IMR-90 (cell line): Measurements from ENCODE around the gene KRT86. TPM values are rescaled to one million over a fixed set of nuclear protein-coding genes. Genes with fewer than 3 reads are reported as not detected.

ENCODE experiments used
- ATAC-seq: fragments of 200-7000 bp; cut with Tn5 transposase; 2 replicates; pipeline ENCODE4 v1.9.1; 2020; ENCODE audit warnings: low read depth, mild to moderate bottlenecking, moderate library complexity
- BruUV-seq: library from RNA; stranded (reverse); fragments of 400-500 nt; replicated peaks from 2 replicates; lab custom pipeline; 2021; lab: Mats Ljungman, UMichigan
- CTCF ChIA-PET: fragments of 300-600 bp; formaldehyde crosslinking; extraction: SDS; loops from one replicate; lab custom pipeline; 2021; ENCODE audit warnings: antibody characterized with exemption; lab: Yijun Ruan, JAX
- POLR2A ChIA-PET: fragments of 300-600 bp; sonication (Branson Sonifier 250); formaldehyde crosslinking; loops from one replicate; lab custom pipeline; 2022; ENCODE audit warnings: antibody characterized with exemption; ENCODE audit not compliant: unreplicated experiment; lab: Charles Lee
- DNase-seq: peaks from one replicate; pipeline ENCODE4 v3.0.0; 2013
- H2AFZ ChIP-seq: replicated peaks from 2 replicates; pipeline ENCODE3; 2013; ENCODE audit warnings: low read length, mild to moderate bottlenecking; ENCODE audit not compliant: poor library complexity
- H2AK5ac ChIP-seq: 2 replicates; pipeline ENCODE4 v1.6.1; 2013; ENCODE audit warnings: low read depth, low read length, inconsistent platforms
- H2AK9ac ChIP-seq: replicated peaks from 2 replicates; pipeline ENCODE3; 2013; ENCODE audit warnings: mild to moderate bottlenecking, low read depth, low read length, moderate library complexity; ENCODE audit not compliant: poor library complexity
- H2BK120ac ChIP-seq: 2 replicates; pipeline ENCODE4 v1.6.1; 2013; ENCODE audit warnings: low read depth, low read length, inconsistent platforms
- H2BK15ac ChIP-seq: 3 replicates; pipeline ENCODE4 v1.6.1; 2013; ENCODE audit warnings: low read depth, low read length, inconsistent platforms
- H2BK20ac ChIP-seq: 2 replicates; pipeline ENCODE4 v1.6.1; 2013; ENCODE audit warnings: low read depth, mild to moderate bottlenecking, inconsistent platforms, low read length, moderate library complexity
- H2BK5ac ChIP-seq: 2 replicates; pipeline ENCODE4 v1.6.1; 2013; ENCODE audit warnings: mild to moderate bottlenecking, low read depth, low read length, inconsistent platforms; ENCODE audit not compliant: poor library complexity, severe bottlenecking
- H3K14ac ChIP-seq: replicated peaks from 2 replicates; pipeline ENCODE4 v1.6.1; 2013; ENCODE audit warnings: low read depth, low read length, inconsistent platforms
- H3K18ac ChIP-seq: 2 replicates; pipeline ENCODE4 v1.6.1; 2013; ENCODE audit warnings: low read depth, low read length, control low read depth
- H3K23ac ChIP-seq: 2 replicates; pipeline ENCODE4 v1.6.1; 2013; ENCODE audit warnings: low read depth, low read length, inconsistent platforms
- H3K27ac ChIP-seq: 2 replicates; pipeline ENCODE4 v1.5.1; 2013; ENCODE audit warnings: mild to moderate bottlenecking, control low read depth, low read length; ENCODE audit not compliant: insufficient read depth
- H3K27me3 ChIP-seq: 2 replicates; pipeline ENCODE4 v1.6.1; 2013; ENCODE audit warnings: low read length; ENCODE audit not compliant: control insufficient read depth, insufficient read depth
- H3K36me3 ChIP-seq: 2 replicates; pipeline ENCODE4 v1.6.1; 2013; ENCODE audit warnings: low read length, mixed read lengths; ENCODE audit not compliant: control insufficient read depth, insufficient read depth
- H3K4ac ChIP-seq: 2 replicates; pipeline ENCODE4 v1.6.1; 2013; ENCODE audit warnings: low read depth, low read length, inconsistent platforms
- H3K4me1 ChIP-seq: 2 replicates; pipeline ENCODE4 v1.6.1; 2013; ENCODE audit warnings: low read length, mixed read lengths; ENCODE audit not compliant: control insufficient read depth, insufficient read depth
- H3K4me2 ChIP-seq: 2 replicates; pipeline ENCODE4 v1.6.1; 2013; ENCODE audit warnings: low read depth, mild to moderate bottlenecking, control low read depth, low read length, moderate library complexity
- H3K4me3 ChIP-seq: 2 replicates; pipeline ENCODE4 v1.5.1; 2013; ENCODE audit warnings: low read depth, mild to moderate bottlenecking, control low read depth, low read length, moderate library complexity; ENCODE audit not compliant: insufficient read depth
- H3K56ac ChIP-seq: 2 replicates; pipeline ENCODE4 v1.6.1; 2013; ENCODE audit warnings: low read length, inconsistent platforms; ENCODE audit not compliant: insufficient read depth; ENCODE audit errors: extremely low read depth
- H3K79me1 ChIP-seq, 2 experiments: 2 replicates each; pipeline ENCODE4 v1.6.1; 2013; ENCODE audit warnings: low read length in 2 of 2, inconsistent platforms in 1 of 2, low read depth in 1 of 2
- H3K9ac ChIP-seq: 2 replicates; pipeline ENCODE4 v1.6.1; 2013; ENCODE audit warnings: low read depth, low read length, control low read depth
- H3K9me1 ChIP-seq: 2 replicates; pipeline ENCODE4 v1.6.1; 2013; ENCODE audit warnings: low read length, inconsistent platforms; ENCODE audit not compliant: insufficient read depth
- H3K9me3 ChIP-seq: 2 replicates; pipeline ENCODE4 v1.6.1; 2013; ENCODE audit warnings: low read length; ENCODE audit not compliant: control insufficient read depth, insufficient read depth
- H4K20me1 ChIP-seq: 2 replicates; pipeline ENCODE4 v1.6.1; 2013; ENCODE audit warnings: low read length, inconsistent platforms; ENCODE audit not compliant: insufficient read depth
- H4K5ac ChIP-seq: 2 replicates; pipeline ENCODE4 v1.6.1; 2013; ENCODE audit warnings: mild to moderate bottlenecking, low read depth, low read length, control low read depth
- H4K8ac ChIP-seq, 2 experiments: 2 replicates each; pipeline ENCODE4 v1.6.1; 2013; ENCODE audit warnings: low read depth in 2 of 2, low read length in 2 of 2, control low read depth in 1 of 2, inconsistent platforms in 1 of 2
- H4K91ac ChIP-seq: 2 replicates; pipeline ENCODE4 v1.6.1; 2013; ENCODE audit warnings: low read depth, low read length, inconsistent platforms; ENCODE audit not compliant: insufficient read depth
- BHLHE40 ChIP-seq: fragments of 150-350 bp; IDR thresholded peaks from 2 replicates; pipeline ENCODE4 v1.6.1; 2016; ENCODE audit warnings: mild to moderate bottlenecking, low read depth, low read length
- CEBPB ChIP-seq: IDR thresholded peaks from 2 replicates; pipeline ENCODE4 v1.6.1; 2012; ENCODE audit warnings: low read depth, low read length, improper control_type of control experiment
- FOS ChIP-seq: fragments of 150-350 bp; IDR thresholded peaks from 2 replicates; pipeline ENCODE4 v1.6.1; 2016; ENCODE audit warnings: low read depth, low read length
- MAZ ChIP-seq: IDR thresholded peaks from 2 replicates; pipeline ENCODE4 v1.6.1; 2012; ENCODE audit warnings: low read depth, mild to moderate bottlenecking, low read length, improper control_type of control experiment, moderate library complexity, borderline replicate concordance
- MXI1 ChIP-seq: IDR thresholded peaks from 2 replicates; pipeline ENCODE4 v1.6.1; 2012; ENCODE audit warnings: low read depth, mild to moderate bottlenecking, low read length, moderate library complexity, borderline replicate concordance
- NFE2L2 ChIP-seq: fragments of 150-350 bp; IDR thresholded peaks from 2 replicates; pipeline ENCODE4 v1.6.1; 2016; ENCODE audit warnings: low read depth, mild to moderate bottlenecking, low read length
- POLR2A ChIP-seq: IDR thresholded peaks from 2 replicates; pipeline ENCODE4 v1.6.1; 2012; ENCODE audit warnings: mild to moderate bottlenecking, low read depth, low read length
- RAD21 ChIP-seq: IDR thresholded peaks from 2 replicates; pipeline ENCODE4 v1.6.1; 2012; ENCODE audit warnings: low read length, improper control_type of control experiment
- RFX5 ChIP-seq: IDR thresholded peaks from 2 replicates; pipeline ENCODE4 v1.8.0; 2012; ENCODE audit warnings: low read depth, mild to moderate bottlenecking, low read length, moderate library complexity
- SMC3 ChIP-seq: fragments of 150-350 bp; IDR thresholded peaks from 2 replicates; pipeline ENCODE4 v1.6.1; 2016; ENCODE audit warnings: low read depth, mild to moderate bottlenecking, antibody characterized with exemption, low read length, moderate library complexity
- WGBS, 2 experiments: methylation state at CpG; one replicate each; pipeline versions ENCODE4 v1.1.5 to v1.1.7; 2013; ENCODE audit warnings: missing lambda C conversion rate in 2 of 2; ENCODE audit not compliant: insufficient read length in 1 of 2; ENCODE audit errors: extremely low coverage in 2 of 2; 5-methylcytosine and 5-hydroxymethylcytosine counted together
- dilution Hi-C: fragments of 300-500 bp; cut with HindIII; formaldehyde crosslinking; loops from one replicate; pipeline ENCODE4 v1.14.3; 2018; ENCODE audit warnings: low sequenced_read_pairs; ENCODE audit not compliant: unreplicated experiment
- in situ Hi-C: fragments of 300-500 bp; cut with MboI; formaldehyde crosslinking; loops from 3 replicates; pipeline ENCODE4 v1.14.3; 2019; ENCODE audit warnings: low sequenced_read_pairs, inconsistent platforms, mixed read lengths
- intact Hi-C: fragments of 100-400 bp; cut with micrococcal nuclease; formaldehyde crosslinking; loops from 2 replicates; pipeline ENCODE4 v1.10.0; 2022
- polyA plus RNA-seq, 3 experiments: library from polyadenylated mRNA; depleted of rRNA; stranded (reverse); fragments of >200 nt; gene quantifications; 2 replicates each; pipeline ENCODE4 v1.2.3, GENCODE V29; 2012; ENCODE audit warnings: low replicate concordance in 1 of 3
- total RNA-seq: library from RNA; depleted of rRNA; stranded (reverse); fragments of >200 nt; gene quantifications from 2 replicates; pipeline ENCODE4 v1.2.3, GENCODE V29; 2012
- TF ChIP-seq, protein P1 (sequence below): conservative IDR thresholded peaks from 2 replicates; pipeline ENCODE4 v1.5.1; 2012; ENCODE audit warnings: mild to moderate bottlenecking, low read depth, low read length, improper control_type of control experiment
- TF ChIP-seq, protein P2 (sequence below): fragments of 150-350 bp; IDR thresholded peaks from 2 replicates; pipeline ENCODE4 v1.6.1; 2017; ENCODE audit warnings: mild to moderate bottlenecking, antibody characterized with exemption, low read length, low read depth
- TF ChIP-seq, protein P3 (sequence below): fragments of 150-350 bp; IDR thresholded peaks from 2 replicates; pipeline ENCODE4 v1.6.1; 2016; ENCODE audit warnings: low read depth, mild to moderate bottlenecking, low read length, moderate library complexity, borderline replicate concordance

The KRT86 gene
- total and polyA plus RNA-seq, 2 of the 4 experiments (the other 2 are of a cell fraction), result not detected

DNA sequence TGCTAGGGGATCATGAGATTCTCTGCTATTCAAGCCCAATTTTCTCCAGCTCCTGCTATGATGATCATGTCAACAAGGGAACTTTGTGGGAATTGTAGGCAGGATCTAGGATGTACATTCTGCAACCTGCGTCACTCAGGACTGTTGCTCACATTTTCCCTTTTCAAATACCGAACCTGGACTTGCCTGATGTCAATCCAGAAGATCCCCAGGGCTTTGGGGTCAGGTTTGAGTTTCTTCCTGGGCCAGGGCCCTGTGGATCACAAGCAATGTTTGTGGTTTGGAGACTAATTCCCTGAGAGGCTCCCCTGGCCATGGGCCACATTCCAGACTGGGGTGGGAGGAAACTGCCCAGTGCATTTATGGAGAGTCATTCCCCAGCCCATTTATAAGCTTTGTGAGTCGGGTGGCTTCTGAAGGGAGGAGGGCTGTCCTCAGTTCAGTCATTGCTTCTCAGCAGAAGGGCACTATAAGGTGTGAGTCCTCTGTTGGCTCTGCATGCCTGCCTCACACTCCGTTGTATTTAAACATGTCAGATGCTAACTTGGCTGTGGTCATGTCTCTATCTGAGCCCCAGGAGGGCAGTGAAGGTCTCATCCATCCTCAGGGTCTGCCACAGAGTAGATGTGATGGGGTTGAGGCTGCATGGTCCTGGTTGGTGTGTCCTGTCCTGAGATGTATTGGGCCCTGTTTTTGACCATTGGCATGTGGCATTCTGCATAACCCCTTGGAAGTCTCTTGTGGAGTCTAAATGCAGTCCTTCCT is 6.5 kb downstream of the KRT86 start:
- DNase-seq, result peak; percentile 97
- Histone ChIP-seq H2BK5ac (peak overlapping the region; percentile 93), H3K4me1 (peaks cover 24% of the 10 kb centered on the region), H2AK9ac (peak overlapping the region; percentile 95), H3K9me1 (peaks cover 53% of the 10 kb centered on the region), H4K8ac (peak overlapping the region; percentile 90 to 99), H3K9ac (peak overlapping the region; percentile 62), H4K5ac (peak overlapping the region; percentile 73), H2AK5ac (peak overlapping the region; percentile 98), H2AFZ (peak overlapping the region; percentile 36), H3K36me3 (no peaks in the 10 kb centered on the region), H3K14ac (peak overlapping the region; percentile 93), H3K4me3 (no peak overlapping the region), H3K27me3 (no peaks in the 10 kb centered on the region), H3K4ac (peak overlapping the region; percentile 100), H3K79me1 (peaks cover 0 to 8% of the 10 kb centered on the region in 2 experiments; a peak in 1 of 4 replicates), H3K18ac (peak overlapping the region; percentile 87), H3K4me2 (peak overlapping the region; percentile 35), H3K23ac (peak overlapping the region; percentile 98), H3K56ac (peak overlapping the region; percentile 99), H2BK120ac (peak overlapping the region; percentile 99), H2BK20ac (peak overlapping the region; percentile 99), H4K91ac (peak overlapping the region; percentile 100), H3K27ac (peak overlapping the region; percentile 91), H2BK15ac (peak overlapping the region; percentile 77; the same call in 2 of the 3 replicates), H4K20me1 (peaks cover 5% of the 10 kb centered on the region; the same call in 1 of the 2 replicates), H3K9me3 (no peaks in the 10 kb centered on the region)
- ChIA-PET CTCF (interaction anchor here (0.6 to 2.1 kb wide), 4 partner anchors 11 to 123 kb away, joined by 3 to 9 read pairs (median 4); no protein-coding TSS in a partner anchor), POLR2A (no interaction called here)
- WGBS, 2 experiments, result no CpG with 5 or more reads among the region's 4 CpGs
- ATAC-seq, result peak; percentile 66
- intact Hi-C loops (loop anchor here (2.0 to 10.0 kb wide), 2 partner anchors 68 to 594 kb away; no protein-coding TSS in a partner anchor), in situ Hi-C loops (no loop called here), dilution Hi-C loops (no loop called here)
- no TSS peak for BruUV-seq
- TF ChIP-seq, protein P1, sequence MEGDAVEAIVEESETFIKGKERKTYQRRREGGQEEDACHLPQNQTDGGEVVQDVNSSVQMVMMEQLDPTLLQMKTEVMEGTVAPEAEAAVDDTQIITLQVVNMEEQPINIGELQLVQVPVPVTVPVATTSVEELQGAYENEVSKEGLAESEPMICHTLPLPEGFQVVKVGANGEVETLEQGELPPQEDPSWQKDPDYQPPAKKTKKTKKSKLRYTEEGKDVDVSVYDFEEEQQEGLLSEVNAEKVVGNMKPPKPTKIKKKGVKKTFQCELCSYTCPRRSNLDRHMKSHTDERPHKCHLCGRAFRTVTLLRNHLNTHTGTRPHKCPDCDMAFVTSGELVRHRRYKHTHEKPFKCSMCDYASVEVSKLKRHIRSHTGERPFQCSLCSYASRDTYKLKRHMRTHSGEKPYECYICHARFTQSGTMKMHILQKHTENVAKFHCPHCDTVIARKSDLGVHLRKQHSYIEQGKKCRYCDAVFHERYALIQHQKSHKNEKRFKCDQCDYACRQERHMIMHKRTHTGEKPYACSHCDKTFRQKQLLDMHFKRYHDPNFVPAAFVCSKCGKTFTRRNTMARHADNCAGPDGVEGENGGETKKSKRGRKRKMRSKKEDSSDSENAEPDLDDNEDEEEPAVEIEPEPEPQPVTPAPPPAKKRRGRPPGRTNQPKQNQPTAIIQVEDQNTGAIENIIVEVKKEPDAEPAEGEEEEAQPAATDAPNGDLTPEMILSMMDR, result no peak
- peak; percentile 1; the same call in 1 of the 2 replicates for TF ChIP-seq CEBPB
- TF ChIP-seq FOS, result peak; percentile 25; the same call in 1 of the 2 replicates
- TF ChIP-seq, protein P2, sequence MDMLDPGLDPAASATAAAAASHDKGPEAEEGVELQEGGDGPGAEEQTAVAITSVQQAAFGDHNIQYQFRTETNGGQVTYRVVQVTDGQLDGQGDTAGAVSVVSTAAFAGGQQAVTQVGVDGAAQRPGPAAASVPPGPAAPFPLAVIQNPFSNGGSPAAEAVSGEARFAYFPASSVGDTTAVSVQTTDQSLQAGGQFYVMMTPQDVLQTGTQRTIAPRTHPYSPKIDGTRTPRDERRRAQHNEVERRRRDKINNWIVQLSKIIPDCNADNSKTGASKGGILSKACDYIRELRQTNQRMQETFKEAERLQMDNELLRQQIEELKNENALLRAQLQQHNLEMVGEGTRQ, result no peak
- peak; percentile 56; the same call in 1 of the 2 replicates for TF ChIP-seq NFE2L2
- peak; percentile 20; the same call in 1 of the 2 replicates for TF ChIP-seq SMC3
- TF ChIP-seq MXI1, result no peak
- no peak; the same call in 1 of the 2 replicates for TF ChIP-seq MAZ
- TF ChIP-seq RAD21, result peak; percentile 19; the same call in 1 of the 2 replicates
- no peak for TF ChIP-seq RFX5
- peak; percentile 44 for TF ChIP-seq BHLHE40
- TF ChIP-seq, protein P3, sequence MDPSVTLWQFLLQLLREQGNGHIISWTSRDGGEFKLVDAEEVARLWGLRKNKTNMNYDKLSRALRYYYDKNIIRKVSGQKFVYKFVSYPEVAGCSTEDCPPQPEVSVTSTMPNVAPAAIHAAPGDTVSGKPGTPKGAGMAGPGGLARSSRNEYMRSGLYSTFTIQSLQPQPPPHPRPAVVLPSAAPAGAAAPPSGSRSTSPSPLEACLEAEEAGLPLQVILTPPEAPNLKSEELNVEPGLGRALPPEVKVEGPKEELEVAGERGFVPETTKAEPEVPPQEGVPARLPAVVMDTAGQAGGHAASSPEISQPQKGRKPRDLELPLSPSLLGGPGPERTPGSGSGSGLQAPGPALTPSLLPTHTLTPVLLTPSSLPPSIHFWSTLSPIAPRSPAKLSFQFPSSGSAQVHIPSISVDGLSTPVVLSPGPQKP, result no peak
- TF ChIP-seq POLR2A, result peak; percentile 72
